Kidney (tissue), 14 donors: ENCODE data around the gene RNF152. TPM values are rescaled to one million over a fixed set of nuclear protein-coding genes. Genes with fewer than 3 reads are reported as not detected.

Source experiments
- DNase-seq, 5 donors: peaks; one replicate each; pipeline ENCODE4 v3.0.0-alpha.2; 2013 to 2020
- FAIRE-seq: peaks from 2 replicates; lab custom pipeline; 2012; peaks lifted over from hg19 to GRCh38; lab: Jason Lieb, UNC
- H3K27ac ChIP-seq, 2 donors: one replicate each; pipeline ENCODE4 v1.7.0; 2013; ENCODE audit warnings: low read depth in 2 of 2, low read length in 2 of 2, inconsistent platforms in 1 of 2
- H3K27me3 ChIP-seq: one replicate; pipeline ENCODE4 v1.7.1; 2013; ENCODE audit warnings: low read length, inconsistent platforms; ENCODE audit not compliant: control insufficient read depth, insufficient read depth
- H3K36me3 ChIP-seq, 3 donors: one replicate each; pipeline versions ENCODE4 v1.7.0 to v1.7.1; 2013; ENCODE audit warnings: low read length in 3 of 3, control low read depth in 1 of 3, inconsistent platforms in 1 of 3; ENCODE audit not compliant: insufficient read depth in 3 of 3, control insufficient read depth in 2 of 3
- H3K4me1 ChIP-seq, 3 donors: one replicate each; pipeline versions ENCODE4 v1.7.0 to v1.7.1; 2013; ENCODE audit warnings: low read length in 3 of 3, inconsistent platforms in 1 of 3, low read depth in 1 of 3; ENCODE audit not compliant: control insufficient read depth in 2 of 3, insufficient read depth in 2 of 3
- H3K4me3 ChIP-seq, 3 donors: one replicate each; pipeline versions ENCODE4 v1.7.0 to v1.8.1; 2013; ENCODE audit warnings: low read length in 3 of 3, control low read depth in 1 of 3, inconsistent platforms in 1 of 3
- H3K9ac ChIP-seq, 3 donors: one replicate each; pipeline versions ENCODE4 v1.7.0 to v1.7.1; 2013; ENCODE audit warnings: low read length in 3 of 3, control low read depth in 1 of 3, inconsistent platforms in 1 of 3
- H3K9me3 ChIP-seq, 3 donors: one replicate each; pipeline versions ENCODE4 v1.7.0 to v1.7.1; 2013; ENCODE audit warnings: low read length in 3 of 3, control low read depth in 1 of 3, inconsistent platforms in 1 of 3; ENCODE audit not compliant: control insufficient read depth in 2 of 3, insufficient read depth in 1 of 3
- CTCF ChIP-seq: IDR thresholded peaks from 3 replicates; pipeline ENCODE4 v1.5.1; 2012; ENCODE audit warnings: mild to moderate bottlenecking, moderate library complexity, borderline replicate concordance; ENCODE audit not compliant: insufficient read depth; ENCODE audit errors: extremely low read depth
- intact Hi-C: fragments of 100-400 bp; cut with DNase I; formaldehyde crosslinking; loops from one replicate; pipeline ENCODE4 v1.11.1; 2022
- polyA plus RNA-seq: library from polyadenylated mRNA; stranded (reverse); fragments of 350-450 nt; fragmentation: Illumina TruSeq; extraction: RNeasy Lipid Tissue Mini Kit (QIAGEN cat#74804); gene quantifications from one replicate; pipeline ENCODE4 v1.2.3, GENCODE V29; 2014; ENCODE audit warnings: low read depth, low replicate concordance; ENCODE audit not compliant: insufficient read depth
- total RNA-seq: library from RNA; stranded (reverse); fragmentation: NEBNext Ultra II Directional; extraction: Animal tissue kit (Norgen Biotek cat#: 25700); gene quantifications from one replicate; pipeline ENCODE4 v1.2.1, GENCODE V29; 2021
- donor health status: control.
- donor health status: control.
- donor health status: control.
- donor health status: control.
- donor health status: control.
- donor health status: DM: yes; HTN: yes; CAD: no.
- donor health status: Normal renal cell carcinoma (clear cell type).

Gene RNF152
- total and polyA plus RNA-seq, 2 donors from 2014 or later = 37.6 to 45.0 TPM

- Histone ChIP-seq H3K27ac (no peak overlapping the region), H3K27me3 (no peaks in the 10 kb centered on the region), H3K9ac (no peak overlapping the region), H3K4me1 (peaks cover 0 to 3% (median 0%) of the 10 kb centered on the region in 3 donors), H3K36me3 (no peaks in the 10 kb centered on the region), H3K4me3 (no peak overlapping the region), H3K9me3 (no peaks in the 10 kb centered on the region)
- TF ChIP-seq CTCF = no peak
- intact Hi-C loops = no loop called here
- DNase-seq (no peak), FAIRE-seq (no peak)
Observed at GRCh38 chr18:61770279-61770678, 122.5 kb downstream of the RNF152 start.

GRCh38 chr18:61766266-61766884, 126.4 kb downstream of the RNF152 start:
- Histone ChIP-seq H3K36me3 (no peaks in the 10 kb centered on the region), H3K9me3 (no peaks in the 10 kb centered on the region), H3K27me3 (no peaks in the 10 kb centered on the region), H3K9ac (no peak overlapping the region), H3K27ac (no peak overlapping the region), H3K4me1 (peaks cover 0 to 3% (median 0%) of the 10 kb centered on the region in 3 donors), H3K4me3 (no peak overlapping the region)
- TF ChIP-seq CTCF = no peak
- DNase-seq (no peak), FAIRE-seq (no peak)
- intact Hi-C loops = no loop called here

- no peaks in the 10 kb centered on the region for H3K9me3 ChIP-seq
- no peak overlapping the region for H3K4me3 ChIP-seq
- H3K9ac ChIP-seq = no peak overlapping the region
- no peak overlapping the region for H3K27ac ChIP-seq
- no peak for TF ChIP-seq CTCF
- intact Hi-C loops = no loop called here
- DNase-seq = peak in 1 of 5 donors; percentile 16
- peaks cover 0 to 3% (median 0%) of the 10 kb centered on the region in 3 donors for H3K4me1 ChIP-seq
- no peaks in the 10 kb centered on the region for H3K36me3 ChIP-seq
- FAIRE-seq = no peak
- H3K27me3 ChIP-seq = no peaks in the 10 kb centered on the region
Observed at GRCh38 chr18:61765097-61765496, 127.7 kb downstream of the RNF152 start.
